ENCODE measurements around the gene LRRC56. TPM values are rescaled to one million over a fixed set of nuclear protein-coding genes. Genes with fewer than 3 reads are reported as not detected.

LRRC56 gene
- total and polyA plus RNA-seq, 2 of the 13 experiments (the other 11 are each of a cell fraction or from before 2014, with no cell fraction given) = 0.11 to 0.29 TPM

GRCh38 chr11:520428-521176 lies 16.7 kb upstream of the LRRC56 start (continued):
- TF ChIP-seq ZSCAN5A (CRISPR knock-in tag; IDR thresholded peaks at IDR 0.05; ENCODE audit: borderline replicate concordance) (no peak), MAX (IDR thresholded peaks at IDR 0.05) (0 out of 2 replicates have a peak, but pooled peaks have one; percentile 24), ZNF574 (CRISPR knock-in tag; IDR thresholded peaks at IDR 0.05) (peak; percentile 39; the same call in 1 of the 2 replicates), CTCF (CRISPR knock-in tag; IDR thresholded peaks at IDR 0.05) (peak; percentile 83), ZNF160 (CRISPR knock-in tag; IDR thresholded peaks at IDR 0.05) (no peak), TBP (CRISPR knock-in tag; IDR thresholded peaks at IDR 0.05) (no peak), SKI (IDR thresholded peaks at IDR 0.05; ENCODE audit: partially characterized antibody) (peak; percentile 65), ZNF276 (CRISPR knock-in tag; IDR thresholded peaks at IDR 0.05; ENCODE audit: low read depth) (no peak), DNMT1 (CRISPR knock-in tag; IDR thresholded peaks at IDR 0.05) (no peak), RCOR2 (CRISPR knock-in tag; IDR thresholded peaks at IDR 0.05) (0 out of 2 replicates have a peak, but pooled peaks have one; percentile 26), THRA (CRISPR knock-in tag; IDR thresholded peaks at IDR 0.05; ENCODE audit: borderline replicate concordance) (no peak), ZNF782 (CRISPR knock-in tag; IDR thresholded peaks at IDR 0.05; ENCODE audit: borderline replicate concordance) (no peak), PRDM15 (CRISPR knock-in tag; IDR thresholded peaks at IDR 0.05) (no peak), ZNF616 (CRISPR knock-in tag; IDR thresholded peaks at IDR 0.05; ENCODE audit: low read depth) (no peak)
